Measurements from ENCODE around the gene ANGEL1.

DNA sequence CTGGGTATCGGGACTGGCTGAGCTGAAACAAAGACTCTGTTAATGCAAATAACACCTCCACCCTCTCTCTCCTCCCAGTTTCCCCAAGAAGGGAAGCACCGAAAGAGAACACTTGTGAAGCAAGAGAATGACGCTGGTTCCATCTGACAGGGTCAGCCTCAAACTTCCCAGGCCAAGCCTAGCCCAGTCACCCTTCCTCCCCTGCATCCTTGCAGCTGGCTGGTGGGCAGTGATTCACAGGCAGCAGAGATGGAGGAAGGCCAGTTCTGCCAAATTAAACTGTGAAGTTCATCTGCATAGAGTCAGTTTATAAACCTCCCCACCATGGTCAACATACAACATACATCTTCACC, 16.3 kb upstream of the ANGEL1 start:
- no peak for TF ChIP-seq POLR2AphosphoS5 (IDR thresholded peaks at IDR 0.05; ENCODE audit: low read depth, low read length)
- TF ChIP-seq TAF1 (IDR thresholded peaks at IDR 0.05; ENCODE audit: borderline replicate concordance, insufficient read depth, low read length): no peak
- no peak for TF ChIP-seq SIN3A (IDR thresholded peaks at IDR 0.05; ENCODE audit: borderline replicate concordance, insufficient read depth, low read length)

Data from PFSK-1 (cell line).